HCEC 1CT (cell line): ENCODE measurements around the gene LRRTM4.
"Not testable (repeated sequence)": the region's sequence is repeated elsewhere in the genome, so short reads cannot be mapped to it uniquely, and the experiment has no call there.

Experiments used
- DNase-seq: peaks from one replicate; pipeline ENCODE4 v3.0.0-alpha.2; 2017

Gene LRRTM4

GRCh38 chr2:76711490-76711889, 810.7 kb downstream of the LRRTM4 start:
- no peak for DNase-seq

- DNase-seq: no peak
Measured at GRCh38 chr2:76700894-76701293, 821.3 kb downstream of the LRRTM4 start.

GRCh38 chr2:76697998-76698713, 824.0 kb downstream of the LRRTM4 start:
- DNase-seq: not testable (repeated sequence)
